Measurements from ENCODE around the gene C20orf204. TPM values are rescaled to one million over a fixed set of nuclear protein-coding genes. Genes with fewer than 3 reads are reported as not detected.

C20orf204 gene
- total and polyA plus RNA-seq, 2 of the 4 experiments (the other 2 are of a cell fraction), result 0.09 to 0.18 TPM

DNA sequence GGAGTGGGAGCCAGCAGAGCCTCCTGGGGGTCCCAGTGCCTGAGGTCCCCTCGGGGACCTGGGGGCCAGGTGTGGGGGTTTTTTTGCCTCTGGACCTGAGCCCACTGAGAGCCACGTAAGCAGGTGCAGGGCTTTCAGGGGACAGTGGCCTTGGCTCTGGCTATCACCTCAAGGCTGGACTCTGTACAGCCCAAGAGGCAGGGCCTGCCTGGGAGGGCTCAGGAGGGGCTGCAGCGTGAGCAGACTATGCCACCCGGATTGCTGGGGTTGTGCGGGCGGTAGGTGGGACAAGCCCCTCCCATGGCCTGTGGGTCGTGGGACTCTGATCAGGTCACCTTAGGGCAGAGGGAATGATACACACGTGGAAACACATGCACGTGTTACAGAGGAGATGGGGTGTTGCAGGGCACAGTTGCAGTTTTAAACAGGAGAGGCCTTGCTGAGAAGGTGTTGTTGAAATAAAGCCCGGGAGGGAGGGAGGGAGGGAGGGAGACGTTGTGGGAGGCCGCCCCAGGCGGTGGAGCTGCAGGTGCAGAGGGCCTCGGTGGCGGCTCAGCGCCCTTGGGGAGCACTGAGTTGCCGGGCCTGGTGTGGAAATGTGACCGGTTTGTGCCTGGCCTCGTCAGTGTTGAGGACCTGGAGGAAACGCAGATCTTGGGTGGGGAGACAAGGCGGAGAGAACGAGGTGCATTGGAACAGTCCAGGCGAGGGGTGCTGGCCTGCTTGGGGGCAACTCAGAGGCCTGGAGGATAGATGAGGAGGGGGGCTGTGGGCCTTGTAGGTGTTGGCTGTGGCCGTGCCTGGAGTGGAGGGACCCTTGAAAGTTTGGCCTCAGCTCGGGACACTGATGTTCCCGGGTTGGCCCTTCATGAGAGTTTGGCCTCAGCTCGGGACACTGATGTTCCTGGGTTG, 29.3 kb downstream of the C20orf204 start (continued):
- TF ChIP-seq, protein P1, sequence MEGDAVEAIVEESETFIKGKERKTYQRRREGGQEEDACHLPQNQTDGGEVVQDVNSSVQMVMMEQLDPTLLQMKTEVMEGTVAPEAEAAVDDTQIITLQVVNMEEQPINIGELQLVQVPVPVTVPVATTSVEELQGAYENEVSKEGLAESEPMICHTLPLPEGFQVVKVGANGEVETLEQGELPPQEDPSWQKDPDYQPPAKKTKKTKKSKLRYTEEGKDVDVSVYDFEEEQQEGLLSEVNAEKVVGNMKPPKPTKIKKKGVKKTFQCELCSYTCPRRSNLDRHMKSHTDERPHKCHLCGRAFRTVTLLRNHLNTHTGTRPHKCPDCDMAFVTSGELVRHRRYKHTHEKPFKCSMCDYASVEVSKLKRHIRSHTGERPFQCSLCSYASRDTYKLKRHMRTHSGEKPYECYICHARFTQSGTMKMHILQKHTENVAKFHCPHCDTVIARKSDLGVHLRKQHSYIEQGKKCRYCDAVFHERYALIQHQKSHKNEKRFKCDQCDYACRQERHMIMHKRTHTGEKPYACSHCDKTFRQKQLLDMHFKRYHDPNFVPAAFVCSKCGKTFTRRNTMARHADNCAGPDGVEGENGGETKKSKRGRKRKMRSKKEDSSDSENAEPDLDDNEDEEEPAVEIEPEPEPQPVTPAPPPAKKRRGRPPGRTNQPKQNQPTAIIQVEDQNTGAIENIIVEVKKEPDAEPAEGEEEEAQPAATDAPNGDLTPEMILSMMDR (conservative IDR thresholded peaks at IDR 0.05; ENCODE audit: low read depth, low read length), result no peak
- TF ChIP-seq MAFK (IDR thresholded peaks at IDR 0.05; ENCODE audit: low read depth, low read length) (no peak), POLR2A (IDR thresholded peaks at IDR 0.05; ENCODE audit: low read depth, low read length) (no peak), RCOR1 (IDR thresholded peaks at IDR 0.05; ENCODE audit: insufficient replicate concordance, low read length) (no peak), RAD21 (IDR thresholded peaks at IDR 0.05; ENCODE audit: low read length) (no peak), CHD1 (IDR thresholded peaks at IDR 0.05; ENCODE audit: low read depth, low read length) (no peak)

All from IMR-90 (cell line).